HCT116 (cell line): ENCODE measurements around the gene KIR2DL1.
"Not testable (repeated sequence)": the region's sequence is repeated elsewhere in the genome, so short reads cannot be mapped to it uniquely, and the experiment has no call there.

Experiments used
- POLR2A ChIP-seq: IDR thresholded peaks from 2 replicates; pipeline ENCODE4 v1.7.0; 2011; ENCODE audit warnings: borderline replicate concordance; ENCODE audit not compliant: insufficient read depth, insufficient read length; ENCODE audit errors: extremely low read depth
- POLR2AphosphoS5 ChIP-seq: IDR thresholded peaks from 2 replicates; pipeline ENCODE4 v1.6.1; 2011; ENCODE audit warnings: mild to moderate bottlenecking, low read depth, low read length, moderate library complexity
- TF ChIP-seq, protein P1 (sequence below), 3 experiments: fragments of 200-600 bp in 1 of 3; sonication (generic) in 1 of 3; IDR thresholded peaks in 2 of 3; conservative IDR thresholded peaks in 1 of 3; 2 replicates each; pipeline ENCODE4 v1.5.1; 2012 to 2017; ENCODE audit warnings: low read depth in 2 of 3, low read length in 2 of 3, antibody characterized with exemption in 1 of 3, borderline replicate concordance in 1 of 3, control low read depth in 1 of 3, mild to moderate bottlenecking in 1 of 3, mixed read lengths in 1 of 3, mixed run types in 1 of 3, moderate library complexity in 1 of 3; ENCODE audit not compliant: insufficient read depth in 1 of 3

DNA sequence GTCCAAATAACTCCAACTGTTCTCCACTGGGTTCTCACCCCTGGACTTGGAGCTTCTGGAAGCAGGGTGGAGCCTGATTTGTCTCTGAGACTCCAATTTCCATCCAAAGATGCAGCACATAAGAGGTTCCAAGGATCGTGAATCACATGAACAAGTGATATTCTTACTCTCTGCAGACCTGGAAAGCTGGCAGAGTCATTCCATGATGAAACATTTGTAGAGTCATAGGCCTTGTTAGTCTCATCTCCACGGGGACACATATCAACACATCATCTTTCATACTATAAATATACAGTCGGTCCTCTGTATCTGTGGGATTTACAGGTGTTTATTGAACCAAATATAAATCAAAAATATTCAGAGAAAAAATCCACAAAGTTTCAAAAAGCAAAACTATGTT is 45.0 kb downstream of the KIR2DL1 start:
- TF ChIP-seq, protein P1, sequence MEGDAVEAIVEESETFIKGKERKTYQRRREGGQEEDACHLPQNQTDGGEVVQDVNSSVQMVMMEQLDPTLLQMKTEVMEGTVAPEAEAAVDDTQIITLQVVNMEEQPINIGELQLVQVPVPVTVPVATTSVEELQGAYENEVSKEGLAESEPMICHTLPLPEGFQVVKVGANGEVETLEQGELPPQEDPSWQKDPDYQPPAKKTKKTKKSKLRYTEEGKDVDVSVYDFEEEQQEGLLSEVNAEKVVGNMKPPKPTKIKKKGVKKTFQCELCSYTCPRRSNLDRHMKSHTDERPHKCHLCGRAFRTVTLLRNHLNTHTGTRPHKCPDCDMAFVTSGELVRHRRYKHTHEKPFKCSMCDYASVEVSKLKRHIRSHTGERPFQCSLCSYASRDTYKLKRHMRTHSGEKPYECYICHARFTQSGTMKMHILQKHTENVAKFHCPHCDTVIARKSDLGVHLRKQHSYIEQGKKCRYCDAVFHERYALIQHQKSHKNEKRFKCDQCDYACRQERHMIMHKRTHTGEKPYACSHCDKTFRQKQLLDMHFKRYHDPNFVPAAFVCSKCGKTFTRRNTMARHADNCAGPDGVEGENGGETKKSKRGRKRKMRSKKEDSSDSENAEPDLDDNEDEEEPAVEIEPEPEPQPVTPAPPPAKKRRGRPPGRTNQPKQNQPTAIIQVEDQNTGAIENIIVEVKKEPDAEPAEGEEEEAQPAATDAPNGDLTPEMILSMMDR (IDR thresholded peaks at IDR 0.05 in 2 of 3, conservative IDR thresholded peaks at IDR 0.05 in 1 of 3; ENCODE audit: borderline replicate concordance in 1 of 3, insufficient read depth in 1 of 3, low read depth in 2 of 3, low read length in 2 of 3) = not testable (repeated sequence)
- not testable (repeated sequence) for TF ChIP-seq POLR2A, POLR2AphosphoS5
